GM21576 (cell line): ENCODE measurements around the gene CYFIP1.
A peak's percentile ranks its signal among the peaks of the same experiment; 100 is the strongest.

Source experiments
- ATAC-seq: cut with Tn5 transposase; IDR thresholded peaks from one replicate; pipeline ENCODE4 v1.9.1; 2021; ENCODE audit warnings: mild to moderate bottlenecking, moderate library complexity; ENCODE audit not compliant: unreplicated experiment

CYFIP1 gene

GRCh38 chr15:22871481-22872086 lies 108.6 kb downstream of the CYFIP1 start:
- no peak for ATAC-seq

- no peak for ATAC-seq
Measured at GRCh38 chr15:22870865-22871264, 109.3 kb downstream of the CYFIP1 start.

GRCh38 chr15:22869856-22870255 lies 110.3 kb downstream of the CYFIP1 start:
- ATAC-seq: no peak

DNA sequence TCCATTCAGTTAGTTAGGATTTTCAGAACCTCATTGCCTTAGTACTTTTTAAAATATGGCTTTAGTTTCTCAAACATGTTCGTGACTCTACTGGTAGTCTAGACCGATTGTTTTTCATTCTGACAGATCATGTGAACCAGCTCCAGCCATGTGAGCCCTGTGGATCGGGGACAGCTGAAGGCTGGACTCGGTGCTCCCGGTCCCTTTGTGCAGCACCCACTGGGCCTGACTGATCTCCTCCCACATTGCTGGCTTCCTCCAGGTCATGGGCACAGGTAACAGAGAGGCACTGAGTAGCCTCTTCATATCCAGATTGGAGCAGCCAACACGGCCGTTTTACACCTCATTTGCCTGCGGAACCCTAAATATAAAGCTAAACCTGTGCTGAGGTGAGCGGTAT lies 111.2 kb downstream of the CYFIP1 start:
- no peak for ATAC-seq

- no peak for ATAC-seq
Measured at GRCh38 chr15:22868495-22868894, 111.7 kb downstream of the CYFIP1 start.

DNA sequence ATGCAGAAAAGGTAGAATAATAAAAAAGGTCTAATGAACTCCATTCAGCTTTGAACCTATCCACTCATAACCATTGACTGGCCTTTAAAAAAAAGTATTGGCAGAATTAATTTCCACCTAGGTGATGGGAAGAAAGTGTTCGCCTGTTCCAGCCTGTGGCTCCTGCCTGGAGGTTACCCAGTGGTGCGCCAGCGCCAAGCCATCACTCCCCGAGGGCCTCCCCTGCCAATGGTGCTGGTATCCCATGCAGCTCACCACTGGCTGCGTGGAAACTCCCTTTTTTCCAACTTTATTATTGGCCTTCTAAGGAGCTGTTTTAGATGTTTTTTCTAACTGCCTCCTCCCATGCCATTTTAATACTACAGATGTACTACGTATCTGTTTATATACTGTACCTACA lies 112.3 kb downstream of the CYFIP1 start:
- ATAC-seq: no peak

- no peak for ATAC-seq
Measured at GRCh38 chr15:22866079-22866478, 114.1 kb downstream of the CYFIP1 start.

- ATAC-seq: no peak
Measured at GRCh38 chr15:22863356-22863755, 116.8 kb downstream of the CYFIP1 start.

- no peak for ATAC-seq
Measured at GRCh38 chr15:22861161-22861560, 119.0 kb downstream of the CYFIP1 start.

DNA sequence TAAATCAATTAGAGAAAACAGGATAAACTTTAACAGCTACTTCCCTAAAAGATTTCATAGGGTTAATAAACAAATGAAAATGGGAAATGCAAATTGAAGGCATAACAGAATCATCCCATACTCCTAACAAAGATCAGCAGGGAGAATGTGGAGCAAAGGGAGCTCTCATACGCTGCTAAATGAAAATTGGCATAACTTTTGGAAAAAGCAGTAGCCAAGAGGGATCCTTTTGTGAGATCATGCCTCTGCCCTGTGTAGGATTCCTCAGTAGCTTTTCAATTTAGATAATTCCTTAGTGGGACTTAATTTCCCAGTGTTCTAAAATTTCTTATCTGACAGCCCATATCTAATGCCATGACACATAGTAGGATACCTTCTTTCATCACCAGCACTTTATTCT lies 123.5 kb downstream of the CYFIP1 start:
- ATAC-seq: no peak

DNA sequence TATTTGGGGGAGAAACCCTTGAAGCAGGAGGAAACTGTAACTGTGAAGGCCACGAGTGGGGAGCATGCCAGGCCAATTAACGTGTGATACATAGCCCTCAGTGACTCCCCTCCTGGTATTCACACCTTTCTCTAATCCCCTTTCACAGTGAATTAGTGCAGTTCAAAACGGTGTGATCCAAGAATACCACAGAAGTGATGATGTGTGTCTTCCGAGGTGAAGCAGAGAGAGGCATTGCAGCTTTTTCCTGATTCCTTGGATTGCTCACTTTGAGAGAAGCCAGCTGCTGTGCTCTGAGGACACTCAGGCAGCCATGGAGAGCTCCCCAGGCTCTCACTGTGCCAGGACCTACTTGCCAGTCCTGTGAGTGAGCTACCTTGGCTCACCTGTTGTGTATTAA lies 124.4 kb downstream of the CYFIP1 start:
- no peak for ATAC-seq

DNA sequence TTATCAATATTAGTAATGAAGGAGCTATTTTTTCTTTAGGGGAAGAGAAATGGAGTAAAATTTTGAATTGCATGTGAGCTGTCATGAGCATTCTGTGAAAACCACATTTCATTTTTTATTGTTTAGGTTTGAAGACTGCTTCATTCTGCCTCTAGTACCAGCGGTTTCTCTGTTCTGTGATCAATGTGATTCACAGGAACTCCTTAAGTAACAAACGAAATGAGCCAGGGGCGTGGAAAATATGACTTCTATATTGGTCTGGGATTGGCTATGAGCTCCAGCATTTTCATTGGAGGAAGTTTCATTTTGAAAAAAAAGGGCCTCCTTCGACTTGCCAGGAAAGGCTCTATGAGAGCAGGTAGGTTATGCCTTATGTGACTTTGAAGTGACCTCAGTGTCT lies 128.7 kb downstream of the CYFIP1 start:
- no peak for ATAC-seq

- ATAC-seq: no peak
Measured at GRCh38 chr15:22850055-22850454, 130.1 kb downstream of the CYFIP1 start.

DNA sequence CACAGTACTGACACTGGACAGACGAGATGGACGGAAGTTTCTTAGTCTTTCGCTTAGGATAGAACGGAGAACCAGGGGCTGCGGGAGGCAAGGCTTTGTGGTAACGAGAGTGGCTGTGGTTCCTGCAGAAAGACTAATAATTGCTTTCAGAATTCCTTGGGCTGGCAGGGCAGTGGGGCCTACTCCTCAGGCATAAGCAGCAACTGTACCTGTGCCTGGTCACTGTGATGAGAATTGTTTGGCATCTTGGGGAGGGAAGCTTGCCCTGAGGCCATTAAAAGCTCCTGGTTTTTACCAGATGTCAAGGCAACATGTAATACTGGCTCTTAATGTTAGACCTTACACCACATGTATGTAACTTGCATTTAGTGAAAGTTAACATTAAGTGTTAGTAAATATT lies 134.1 kb downstream of the CYFIP1 start:
- no peak for ATAC-seq

GRCh38 chr15:22845289-22845900 lies 134.8 kb downstream of the CYFIP1 start:
- ATAC-seq: no peak

DNA sequence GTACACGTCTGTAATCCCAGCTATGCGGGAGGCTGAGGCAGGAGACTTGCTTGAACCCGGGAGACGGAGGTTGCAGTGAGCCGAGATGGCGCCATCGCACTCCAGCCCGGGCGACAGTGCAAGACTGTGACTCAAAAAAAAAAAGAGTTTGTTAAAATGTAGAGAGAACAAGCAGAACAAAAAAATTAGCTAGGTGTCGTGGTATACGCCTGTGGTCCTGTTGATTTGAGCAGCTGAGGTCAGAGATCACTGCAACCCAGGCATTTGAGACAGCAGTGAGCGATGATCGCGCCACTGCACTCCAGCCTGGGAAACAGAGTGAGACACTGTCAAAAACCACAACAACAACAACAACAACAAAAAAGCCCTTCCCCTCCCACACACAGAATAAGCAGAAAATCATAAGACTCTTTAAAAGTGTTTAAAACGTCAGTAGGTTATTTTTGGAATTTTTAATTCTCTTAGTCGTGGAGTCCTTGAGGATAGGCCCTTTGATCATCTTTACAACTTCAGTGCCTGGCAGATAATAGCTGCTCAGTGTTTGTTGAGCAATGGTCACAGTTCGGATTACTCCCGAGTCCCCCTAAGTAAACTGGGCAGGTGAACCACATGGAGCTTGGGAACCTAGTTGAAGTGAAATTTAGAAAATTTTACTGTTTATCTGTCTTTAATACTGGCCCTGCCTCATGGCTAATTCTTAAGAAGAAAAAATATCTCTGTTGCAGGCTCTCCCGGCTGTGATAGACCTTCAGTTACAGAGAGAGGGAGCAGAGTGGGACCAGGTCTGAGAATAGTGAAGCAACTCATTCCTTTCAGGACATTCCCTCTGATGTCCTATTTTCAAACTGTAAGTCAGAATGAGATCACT lies 135.5 kb downstream of the CYFIP1 start:
- no peak for ATAC-seq

DNA sequence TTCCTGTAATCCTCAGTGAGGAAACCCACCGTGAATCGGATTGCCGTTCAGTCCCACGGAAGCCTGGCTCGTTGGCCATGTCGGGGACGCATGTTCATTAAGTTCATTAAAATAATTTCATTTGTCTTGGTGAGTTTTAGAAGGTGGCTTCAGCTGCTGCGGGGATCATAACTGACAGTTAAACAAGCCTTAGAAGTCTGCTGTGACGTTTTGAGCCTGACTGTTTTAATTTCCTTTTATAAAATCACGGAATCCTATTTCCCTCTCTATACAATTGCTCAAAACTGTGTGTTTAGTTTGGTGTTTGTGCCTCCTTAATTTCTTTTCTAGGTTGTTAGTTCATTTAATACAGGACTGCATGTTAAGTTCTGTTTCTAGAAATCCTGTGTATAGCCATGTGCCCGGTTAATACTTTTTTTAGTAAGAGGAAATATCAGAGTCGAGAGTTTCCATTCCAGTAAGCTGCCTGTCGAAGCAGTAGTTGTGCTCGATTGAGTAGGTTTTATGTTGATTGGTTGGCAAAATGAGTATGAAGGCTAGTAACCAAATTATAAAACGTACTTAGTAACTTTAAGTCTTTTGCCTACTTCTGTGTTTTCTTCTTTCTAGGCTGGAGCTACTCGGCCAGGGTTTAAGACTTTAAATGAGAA lies 141.0 kb downstream of the CYFIP1 start:
- ATAC-seq: no peak

DNA sequence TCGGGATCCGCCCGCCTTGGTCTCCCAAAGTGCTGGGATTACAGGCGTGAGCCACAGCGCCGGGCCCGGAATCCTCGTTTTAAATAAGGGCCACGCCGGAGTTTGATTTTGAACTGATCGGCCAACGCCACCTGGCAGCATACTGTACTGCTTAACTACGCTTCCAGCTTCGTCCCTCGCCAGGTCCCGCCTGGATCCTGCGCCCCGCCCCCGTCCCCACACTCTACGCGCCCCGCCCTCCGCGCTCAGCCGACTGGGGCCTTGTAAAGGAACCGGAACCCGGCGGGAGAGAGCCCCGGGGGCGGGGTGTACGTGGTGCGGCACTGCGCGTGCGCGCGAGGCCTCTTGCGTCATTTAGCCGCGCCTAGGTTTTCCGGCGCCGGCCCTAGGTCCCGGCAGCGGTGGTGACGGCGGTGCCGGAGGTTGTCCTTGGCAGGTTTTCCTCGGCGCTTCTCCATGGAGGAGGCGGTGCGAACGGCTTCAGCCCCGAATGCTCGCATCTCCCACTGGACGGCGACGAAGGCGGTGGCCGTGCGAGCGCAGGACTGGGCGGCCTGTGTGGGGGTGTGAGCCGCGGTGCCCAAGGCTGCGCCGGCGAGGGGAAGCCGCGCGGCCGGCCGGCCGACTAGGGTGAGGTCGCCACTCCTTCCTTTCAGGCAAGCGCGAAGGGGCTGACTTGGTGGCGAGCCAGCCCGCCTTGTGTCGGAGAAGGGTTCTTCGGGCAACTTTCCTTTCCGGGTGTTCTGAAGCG lies 141.7 kb downstream of the CYFIP1 start, which contains the start of gene NIPA2:
Gene NIPA2 (plus strand): TSS at position 375 of the 751 bp plus-strand sequence. CDS start 13,066 bp downstream, outside the sequence.
- ATAC-seq: peak; percentile 80

GRCh38 chr15:22831473-22831872 lies 148.7 kb downstream of the CYFIP1 start:
- ATAC-seq: no peak

GRCh38 chr15:22827125-22827524 lies 153.0 kb downstream of the CYFIP1 start:
- ATAC-seq: no peak
